Activated CD8-positive, alpha-beta memory T cell treated with anti-CD3 and anti-CD28 coated beads, Interleukin-2, amount 50 U/mL, for 24 hours (primary cell): ENCODE results near the gene STAT3.
"Not testable (repeated sequence)": the region's sequence is repeated elsewhere in the genome, so short reads cannot be mapped to it uniquely, and the experiment has no call there.

Experiments
- DNase-seq: peaks from one replicate; pipeline ENCODE4 v3.0.0-alpha.2; 2020; ENCODE audit errors: extremely low read depth

Gene STAT3

DNA sequence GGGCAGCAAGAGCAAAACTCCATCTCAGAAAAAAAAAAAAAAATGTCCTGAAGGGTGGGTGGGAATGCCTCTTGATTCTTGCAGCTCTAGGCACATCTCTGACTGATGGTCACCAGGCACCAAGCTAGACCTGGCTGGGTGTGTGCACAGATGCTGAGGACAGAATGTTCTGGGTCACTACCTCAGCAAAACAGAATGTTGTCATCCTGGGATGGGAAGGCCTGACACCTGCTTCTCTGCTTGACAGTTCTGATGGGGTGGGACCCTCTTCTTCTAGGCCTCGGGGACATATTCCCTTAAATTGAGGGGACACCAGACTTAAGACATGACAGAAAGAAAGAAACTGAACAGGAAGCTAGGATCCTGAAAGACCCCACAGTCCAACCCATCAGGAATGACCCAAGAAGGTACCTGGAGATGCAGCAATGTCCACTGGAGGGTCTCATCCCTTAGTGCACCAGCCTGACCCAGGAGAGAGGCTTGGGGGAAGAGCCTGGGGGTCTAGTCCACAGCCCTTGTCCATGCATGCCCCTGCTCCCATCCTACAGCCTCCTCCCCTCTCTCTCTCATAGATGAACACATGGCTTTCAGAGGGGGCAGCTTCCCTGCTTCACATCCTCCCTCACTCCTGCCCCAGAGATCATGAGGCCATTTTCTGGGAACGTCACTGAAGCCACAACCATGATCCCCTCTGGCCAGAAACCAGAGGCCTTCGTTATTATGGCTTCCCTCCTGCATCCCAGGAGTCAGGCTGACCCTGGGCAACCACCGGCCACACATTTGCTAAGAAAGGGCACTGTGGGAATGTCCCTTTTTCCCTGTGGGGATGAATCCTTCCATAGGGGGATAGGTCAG is 108.2 kb downstream of the STAT3 start:
- no peak for DNase-seq

DNA sequence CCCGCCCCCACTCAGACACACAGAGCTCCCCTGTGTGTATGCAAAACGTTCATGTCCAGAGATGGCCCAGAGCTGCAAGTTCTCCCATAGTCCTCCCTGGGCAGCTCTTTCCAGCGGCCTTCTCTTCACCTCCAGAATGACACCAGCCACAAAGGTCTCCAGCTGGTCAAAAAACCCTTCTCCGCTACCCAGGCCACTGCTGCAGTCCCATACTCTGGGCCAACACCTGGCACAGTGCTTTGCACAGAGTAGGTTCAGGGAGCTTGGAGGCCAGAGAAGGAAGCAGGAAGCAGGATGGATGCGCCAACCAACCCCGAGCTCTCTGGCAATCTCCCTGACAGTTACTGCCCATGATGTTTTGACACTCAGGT is 110.9 kb downstream of the STAT3 start:
- no peak for DNase-seq

DNA sequence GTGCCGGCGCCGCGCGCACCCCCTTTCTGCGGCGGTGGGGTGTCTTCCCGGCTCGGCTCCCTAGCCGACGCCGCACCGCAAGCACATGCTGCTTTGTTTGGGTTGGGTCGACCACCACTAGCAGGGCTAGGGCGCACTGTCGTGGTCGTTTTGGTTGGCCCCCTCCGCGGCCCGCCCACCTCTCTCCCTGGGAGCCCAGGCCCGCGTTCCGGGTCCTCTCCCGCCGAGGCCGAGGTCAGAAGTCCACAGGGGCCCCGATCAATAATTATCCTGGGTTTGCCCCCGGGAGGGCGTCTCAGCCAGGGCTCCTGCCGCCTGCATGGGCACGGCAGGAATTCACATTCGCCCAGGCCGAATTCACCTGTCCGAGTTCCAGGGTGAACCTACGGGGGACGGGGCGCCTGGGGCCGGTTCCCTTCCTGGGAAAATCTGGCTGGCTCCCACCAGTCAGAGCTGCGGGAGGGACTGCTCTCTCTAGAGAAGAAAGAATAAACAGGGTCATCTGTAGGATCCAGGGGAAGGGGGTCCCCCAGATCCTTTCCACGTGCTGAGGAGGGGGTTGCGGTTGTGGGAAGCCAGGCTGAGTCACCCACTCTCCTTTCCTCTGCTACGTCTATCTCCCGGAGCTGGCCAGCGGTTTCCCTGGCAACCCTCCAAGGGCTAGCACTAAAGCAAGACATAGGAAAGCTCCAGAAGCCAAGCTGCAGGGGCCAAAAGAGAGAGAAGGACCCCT is 111.5 kb downstream of the STAT3 start:
- DNase-seq = no peak

DNA sequence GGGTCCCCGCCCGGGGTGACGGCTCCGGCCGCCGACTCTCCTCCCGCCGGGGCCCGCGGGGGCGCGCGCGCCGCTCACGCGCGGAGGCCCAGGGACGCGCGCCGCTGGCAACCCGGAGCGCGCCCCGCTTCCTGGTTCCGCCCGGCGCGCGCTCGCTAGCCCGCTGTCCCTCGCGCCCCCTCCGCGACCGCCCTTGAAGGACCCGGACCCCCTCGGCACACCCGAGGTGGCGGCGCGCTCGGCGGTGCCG is 112.0 kb downstream of the STAT3 start, which contains the start of gene STAT5B:
STAT5B (minus strand) TSS at position 33 of the 250 bp plus-strand sequence. CDS start 44,264 bp downstream, outside the sequence.
- DNase-seq = no peak

DNA sequence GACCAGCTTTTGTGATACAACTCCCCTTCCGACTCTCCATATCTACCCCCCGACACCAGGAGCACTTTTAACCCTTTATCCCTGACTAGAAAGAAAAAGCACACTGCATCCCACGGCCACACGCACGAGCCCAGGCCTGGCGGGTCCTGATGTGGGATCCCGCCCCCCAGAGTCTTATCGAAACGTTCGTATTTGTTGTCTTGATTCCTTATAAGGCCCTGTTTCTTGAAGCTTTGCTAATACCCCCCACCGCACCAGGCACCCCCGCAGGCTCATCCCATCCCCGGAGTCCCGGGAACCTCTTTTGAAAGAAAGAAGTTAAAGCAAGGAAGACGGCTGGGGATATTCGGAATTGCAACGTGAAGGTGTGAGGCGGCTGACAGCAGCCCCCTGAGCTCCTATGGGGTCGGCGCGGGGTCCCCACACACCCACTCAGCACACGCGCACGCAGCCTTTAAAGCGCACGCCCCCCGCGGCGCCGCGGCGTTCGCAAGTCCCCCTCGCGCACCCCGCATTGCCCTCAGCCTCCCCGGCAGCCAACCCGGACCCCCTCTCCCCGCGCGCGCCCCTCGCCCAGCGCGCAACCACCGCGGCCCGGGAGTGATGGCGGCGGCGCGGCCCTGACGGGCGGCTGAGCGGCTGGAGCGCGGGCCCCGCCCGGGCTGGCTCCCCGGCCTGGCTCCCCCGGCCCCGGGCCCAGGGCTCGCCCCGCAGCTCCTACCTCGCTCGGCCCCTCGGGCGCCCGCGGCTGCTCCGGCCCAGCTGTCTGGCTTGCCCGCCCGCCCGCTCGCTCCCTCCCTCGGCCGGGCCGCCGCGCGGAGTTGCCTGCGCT is 112.5 kb downstream of the STAT3 start:
- DNase-seq = no peak

DNA sequence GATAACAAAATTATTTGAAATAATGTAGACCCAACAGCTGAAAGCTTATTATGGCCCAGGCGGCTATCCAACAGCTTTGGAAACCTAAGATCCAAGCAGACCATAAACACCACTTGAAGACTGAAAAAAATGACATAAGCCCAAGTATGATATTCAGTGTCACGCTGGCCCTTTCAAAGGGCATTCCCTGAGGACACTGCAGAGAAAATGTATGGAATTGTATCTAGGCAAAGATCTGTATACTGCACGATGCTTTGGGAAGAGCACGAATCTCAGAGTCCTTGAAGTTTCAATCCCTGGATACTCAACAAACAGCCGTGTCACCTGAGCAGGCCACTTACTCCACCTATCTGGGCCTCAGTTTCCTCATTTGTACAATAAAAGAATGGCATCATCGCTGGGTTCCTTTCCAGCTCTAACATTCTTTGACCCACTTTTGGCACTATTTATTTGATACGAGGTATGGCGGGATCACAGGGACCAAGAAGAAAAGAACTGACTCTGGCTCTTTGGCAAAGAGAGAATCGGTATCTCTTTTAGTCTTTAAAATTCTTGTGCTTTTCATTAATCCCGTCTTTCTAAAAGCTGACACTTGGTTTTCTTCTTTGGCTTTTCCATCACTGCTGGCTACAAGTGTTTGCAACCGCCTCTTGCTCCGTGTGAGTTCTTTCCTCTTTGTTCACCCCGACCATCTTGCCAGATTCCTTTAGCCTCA is 113.3 kb downstream of the STAT3 start:
- DNase-seq = no peak

DNA sequence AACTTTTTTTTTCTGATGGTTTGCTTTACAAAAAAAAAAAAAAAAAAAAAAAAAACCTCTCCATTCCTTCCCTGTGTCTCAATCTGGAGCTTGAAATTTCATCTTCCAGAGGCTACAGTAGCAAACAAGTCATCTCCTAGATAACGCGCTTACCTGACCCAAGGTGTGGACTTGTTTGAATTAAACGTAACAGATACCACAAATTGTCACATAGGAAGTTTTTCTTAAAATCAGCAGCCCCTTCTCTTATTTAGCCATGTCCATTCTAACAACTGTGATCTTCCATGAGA is 114.0 kb downstream of the STAT3 start:
- DNase-seq = no peak

DNA sequence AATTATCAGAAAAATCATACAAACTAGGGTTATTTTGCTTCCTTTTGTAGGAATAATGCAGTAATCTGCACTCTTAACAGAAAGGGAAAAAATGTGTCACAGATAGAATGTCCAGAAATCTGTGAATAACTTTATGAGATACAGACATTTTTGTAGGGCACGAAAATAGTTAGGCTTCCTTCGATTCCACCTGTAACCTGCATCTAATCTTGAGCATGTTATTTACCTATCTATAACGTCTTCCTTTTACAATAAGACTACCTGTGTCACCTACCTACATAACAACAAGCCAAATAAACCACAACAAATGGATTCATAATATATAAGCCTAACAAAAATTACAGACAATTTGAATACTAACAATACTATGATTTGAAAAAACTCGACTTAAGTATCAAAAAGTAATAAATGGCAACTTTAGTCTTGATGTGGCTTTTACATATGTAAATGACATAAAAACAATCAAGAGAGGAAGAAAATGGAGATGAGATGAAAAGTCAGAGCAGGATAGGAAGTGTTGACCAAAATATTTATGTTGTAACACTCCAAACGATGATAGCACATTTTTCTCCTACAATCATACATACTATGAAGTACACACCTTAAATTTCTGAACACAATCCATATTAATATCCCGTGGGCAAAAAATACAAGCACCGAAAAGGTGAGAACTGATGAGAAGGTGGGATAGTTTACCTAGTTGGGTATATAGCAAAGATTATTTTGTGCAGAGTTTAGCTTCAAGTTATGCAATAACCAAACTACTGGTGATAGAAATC is 114.6 kb downstream of the STAT3 start:
- DNase-seq = no peak

DNA sequence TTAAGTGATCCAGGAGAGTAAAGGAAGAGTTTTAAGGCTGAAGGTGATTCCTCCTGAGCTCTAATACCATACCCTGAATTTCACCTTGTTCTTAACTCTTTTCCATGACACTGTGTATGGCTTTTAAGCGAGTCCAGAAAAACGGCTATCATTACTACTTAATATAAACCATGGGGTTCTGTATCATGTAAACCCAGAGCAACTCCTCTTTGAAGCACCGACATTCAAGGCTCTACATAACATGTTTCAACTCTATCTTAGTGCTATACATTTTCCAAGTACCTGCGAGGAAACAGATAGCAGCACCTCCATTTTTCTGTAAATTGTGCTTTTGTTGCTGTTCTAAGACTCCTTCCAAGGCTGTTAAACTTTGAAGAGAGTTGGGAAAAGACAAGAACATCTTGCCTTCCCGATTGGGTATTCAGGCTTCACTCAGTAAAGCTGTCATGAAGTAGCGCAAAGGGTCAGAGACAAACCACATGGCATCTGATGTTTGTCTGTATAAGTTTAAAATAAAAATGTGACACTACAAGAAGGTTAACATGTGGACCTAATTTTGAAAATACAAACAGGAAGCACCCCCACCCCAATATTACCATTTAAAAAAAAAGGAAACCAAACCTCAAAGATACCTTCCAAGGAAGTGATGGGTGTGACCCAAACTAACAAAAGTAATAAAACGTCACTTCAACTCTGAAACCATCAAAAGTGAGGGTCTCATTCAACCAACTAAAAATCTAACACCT is 115.9 kb downstream of the STAT3 start:
- no peak for DNase-seq

DNA sequence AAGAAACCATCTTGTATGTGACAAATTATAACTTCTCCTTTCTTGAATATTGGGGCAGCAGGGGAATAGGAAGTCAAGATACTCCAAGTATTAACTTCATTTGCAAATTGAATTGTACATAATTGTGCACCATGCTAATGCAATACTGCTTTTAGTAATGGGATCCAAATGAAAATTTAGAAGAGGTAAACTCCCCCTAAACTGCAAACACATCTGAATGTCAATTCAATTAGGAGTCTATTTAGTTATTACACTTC is 116.5 kb downstream of the STAT3 start:
- no peak for DNase-seq

DNA sequence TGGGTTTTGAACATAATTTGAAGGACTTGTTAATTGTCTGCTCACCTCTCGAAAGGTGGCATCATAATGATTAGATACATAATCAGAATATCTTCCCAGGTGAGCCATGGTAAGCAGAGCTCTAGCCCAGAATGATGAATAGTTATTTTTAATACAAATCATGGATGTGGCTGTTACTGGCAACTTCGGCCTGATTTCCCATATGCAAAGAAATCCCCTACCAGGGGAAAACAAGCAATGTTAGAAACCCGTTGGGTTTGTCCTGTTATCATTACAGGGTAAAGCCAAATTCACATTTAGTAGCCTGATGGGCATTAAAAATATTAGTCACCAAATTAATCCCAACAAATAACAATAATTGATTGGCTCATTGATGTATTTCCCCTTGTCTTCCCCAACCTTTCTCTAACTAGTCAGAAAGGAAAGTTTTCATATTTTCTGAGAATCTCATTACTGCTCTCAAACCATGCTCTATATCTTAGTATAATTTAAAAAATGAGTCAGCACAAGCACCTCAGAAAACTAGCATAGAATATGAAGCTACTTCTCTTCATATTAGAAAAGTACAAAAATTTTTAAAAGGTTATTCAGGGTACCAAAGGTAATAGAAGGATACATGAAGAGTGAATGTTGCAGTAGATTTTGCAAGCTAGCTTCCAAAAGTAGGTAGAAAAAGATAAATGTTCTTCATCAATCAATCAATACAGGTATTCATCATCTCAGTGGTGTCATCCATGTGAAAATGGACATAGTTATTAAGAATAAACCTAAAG is 117.0 kb downstream of the STAT3 start:
- DNase-seq = no peak

DNA sequence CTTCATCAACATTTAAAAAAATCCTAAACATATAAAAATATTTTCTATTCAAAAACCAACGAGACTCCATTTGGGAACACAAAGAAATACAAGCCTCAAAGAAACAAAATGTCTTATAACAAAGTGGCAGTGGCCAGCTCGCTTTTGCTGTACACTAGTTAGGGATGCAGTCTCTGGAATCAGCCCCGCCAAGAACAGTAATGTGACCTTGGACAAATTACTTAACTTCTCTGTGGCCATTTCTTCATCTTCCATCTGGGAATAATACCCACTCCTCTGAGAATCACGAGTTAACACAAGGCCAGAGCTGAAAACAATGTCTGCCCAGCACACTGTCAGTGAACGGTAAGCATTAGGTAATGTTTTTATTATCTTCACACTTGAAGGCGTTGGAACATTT is 117.6 kb downstream of the STAT3 start:
- DNase-seq = no peak

DNA sequence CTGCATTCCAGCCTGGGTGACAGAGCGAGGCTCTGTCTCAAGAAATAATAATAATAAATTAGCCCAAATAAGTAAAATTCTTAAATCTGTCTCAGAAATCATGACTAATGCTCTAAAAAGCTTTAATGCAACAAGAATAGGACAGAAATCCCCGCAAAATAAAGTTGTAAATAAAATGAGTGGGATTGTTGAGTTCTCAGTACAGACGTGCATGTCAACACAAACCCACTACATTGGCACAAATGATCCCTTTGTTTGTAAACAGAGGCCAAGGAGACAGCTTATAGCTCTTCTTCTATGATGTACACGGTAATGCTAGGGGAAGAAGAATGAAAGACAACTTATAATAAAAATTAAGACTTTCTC is 118.1 kb downstream of the STAT3 start:
- no peak for DNase-seq

DNA sequence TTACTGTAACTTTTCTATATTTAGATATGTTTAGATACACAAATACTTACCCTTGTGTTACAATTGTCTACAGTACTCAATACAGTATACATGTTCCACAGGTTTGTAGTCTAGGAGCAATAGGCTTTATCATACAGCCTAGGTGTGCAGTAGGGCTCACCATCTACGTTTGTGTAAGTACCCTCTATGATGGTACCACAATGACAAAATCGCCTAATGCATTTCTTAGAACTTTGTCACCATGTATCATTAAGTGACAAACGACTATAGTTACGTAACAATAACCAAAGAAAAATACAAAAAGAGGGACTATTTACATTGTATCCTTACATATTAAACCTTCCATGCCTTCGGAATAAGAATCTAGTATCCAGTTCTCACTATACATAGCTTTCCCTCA is 120.0 kb downstream of the STAT3 start:
- no peak for DNase-seq

DNA sequence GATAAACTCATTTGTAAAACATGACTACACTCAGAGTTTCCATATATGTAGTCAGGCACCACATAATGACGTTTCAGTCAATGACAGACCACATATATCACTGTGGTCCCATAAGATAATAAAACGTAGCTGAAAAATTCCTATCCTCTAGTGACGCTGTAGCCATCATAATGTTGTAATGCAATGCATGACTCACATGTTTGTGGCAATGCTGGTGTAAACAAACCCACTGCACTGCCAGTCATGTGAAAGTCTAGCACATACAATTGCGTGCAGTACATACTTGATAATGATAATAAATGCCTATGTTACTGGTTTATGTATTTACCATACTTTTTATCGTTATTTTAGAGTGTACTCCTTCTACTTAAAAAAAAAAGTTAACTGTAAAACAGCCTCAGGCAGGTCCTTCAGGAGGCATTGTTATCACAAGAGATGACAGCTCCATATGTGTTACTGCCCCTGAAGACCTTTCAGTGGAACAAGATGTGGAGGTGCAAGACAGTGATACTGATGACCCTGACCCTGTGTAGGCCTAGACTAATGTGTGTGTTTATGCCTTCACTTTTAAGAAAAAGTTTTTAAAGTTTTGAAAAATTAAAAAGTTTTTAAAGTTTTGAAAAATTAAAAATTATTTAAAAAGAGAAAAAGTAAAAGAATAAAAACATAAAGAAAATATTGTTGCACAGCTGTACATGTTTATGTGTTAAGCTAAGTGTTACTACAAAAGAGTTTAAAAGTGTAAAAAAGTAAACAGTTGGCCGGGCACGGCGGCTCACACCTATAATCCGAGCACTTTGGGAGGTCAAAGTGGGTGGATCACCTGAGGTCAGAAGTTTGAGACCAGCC is 121.1 kb downstream of the STAT3 start:
- DNase-seq = no peak

DNA sequence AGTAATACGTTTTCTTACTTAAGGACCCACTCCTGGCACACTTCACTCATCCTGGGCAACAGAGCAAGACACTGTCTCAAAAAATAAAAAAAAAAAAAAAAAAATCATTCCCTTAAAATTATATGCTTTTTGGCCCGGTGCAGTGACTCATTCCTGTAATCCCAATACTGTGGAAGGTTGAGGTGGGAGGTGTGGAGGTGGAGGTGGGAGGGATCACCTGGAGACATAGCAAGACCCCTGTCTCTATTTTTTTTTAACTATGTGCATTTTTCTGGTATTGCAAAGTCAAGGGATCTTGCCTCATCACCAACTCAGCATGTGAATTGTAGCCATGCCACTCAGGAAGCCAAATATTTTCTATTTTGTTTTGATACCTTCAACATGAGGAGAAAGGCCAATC is 121.8 kb downstream of the STAT3 start:
- no peak for DNase-seq

DNA sequence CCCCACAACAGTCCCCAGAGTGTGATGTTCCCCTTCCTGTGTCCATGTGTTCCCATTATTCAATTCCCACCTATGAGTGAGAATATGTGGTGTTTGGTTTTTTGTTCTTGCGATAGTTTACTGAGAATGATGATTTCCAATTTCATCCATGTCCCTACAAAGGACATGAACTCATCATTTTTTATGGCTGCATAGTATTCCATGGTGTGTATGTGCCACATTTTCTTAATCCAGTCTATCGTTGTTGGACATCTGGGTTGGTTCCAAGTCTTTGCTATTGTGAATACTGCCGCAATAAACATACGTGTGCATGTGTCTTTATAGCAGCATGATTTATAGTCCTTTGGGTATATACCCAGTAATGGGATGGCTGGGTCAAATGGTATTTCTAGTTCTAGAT is 123.9 kb downstream of the STAT3 start:
- DNase-seq = not testable (repeated sequence)
